Measurements from ENCODE around the gene MCC.
A peak's percentile ranks its signal among the peaks of the same experiment; 100 is the strongest.

Gene MCC

GRCh38 chr5:113240951-113241726 is 247.1 kb downstream of the MCC start:
- H3K9me3 ChIP-seq (ENCODE audit: control insufficient read depth, low read depth, low read length): no peaks in the 10 kb centered on the region
- H3K9ac ChIP-seq (ENCODE audit: low read length): no peak overlapping the region
- no peak overlapping the region for H3K27ac ChIP-seq (ENCODE audit: low read length)
- H3K36me3 ChIP-seq (ENCODE audit: control insufficient read depth, low read depth, low read length): no peaks in the 10 kb centered on the region
- H3K4me3 ChIP-seq (ENCODE audit: low read length): no peak overlapping the region
- H3K27me3 ChIP-seq (ENCODE audit: control insufficient read depth, insufficient read depth, low read length): no peaks in the 10 kb centered on the region
- peaks cover 44% of the 10 kb centered on the region for H3K4me1 ChIP-seq (ENCODE audit: control insufficient read depth, low read depth, low read length)

GRCh38 chr5:113240032-113240431 is 248.2 kb downstream of the MCC start:
- Histone ChIP-seq H3K4me3 (ENCODE audit: low read length) (no peak overlapping the region), H3K36me3 (ENCODE audit: control insufficient read depth, low read depth, low read length) (no peaks in the 10 kb centered on the region), H3K27ac (ENCODE audit: low read length) (no peak overlapping the region), H3K27me3 (ENCODE audit: control insufficient read depth, insufficient read depth, low read length) (no peaks in the 10 kb centered on the region), H3K9me3 (ENCODE audit: control insufficient read depth, low read depth, low read length) (no peaks in the 10 kb centered on the region), H3K9ac (ENCODE audit: low read length) (no peak overlapping the region), H3K4me1 (ENCODE audit: control insufficient read depth, low read depth, low read length) (peaks cover 44% of the 10 kb centered on the region)

GRCh38 chr5:113237893-113238292 is 250.4 kb downstream of the MCC start:
- no peak overlapping the region for H3K27ac ChIP-seq (ENCODE audit: low read length)
- H3K4me3 ChIP-seq (ENCODE audit: low read length): no peak overlapping the region
- H3K27me3 ChIP-seq (ENCODE audit: control insufficient read depth, insufficient read depth, low read length): no peaks in the 10 kb centered on the region
- H3K36me3 ChIP-seq (ENCODE audit: control insufficient read depth, low read depth, low read length): no peaks in the 10 kb centered on the region
- H3K4me1 ChIP-seq (ENCODE audit: control insufficient read depth, low read depth, low read length): peaks cover 54% of the 10 kb centered on the region
- no peaks in the 10 kb centered on the region for H3K9me3 ChIP-seq (ENCODE audit: control insufficient read depth, low read depth, low read length)
- no peak overlapping the region for H3K9ac ChIP-seq (ENCODE audit: low read length)

- Histone ChIP-seq H3K4me1 (ENCODE audit: control insufficient read depth, low read depth, low read length) (peaks cover 54% of the 10 kb centered on the region), H3K9me3 (ENCODE audit: control insufficient read depth, low read depth, low read length) (no peaks in the 10 kb centered on the region), H3K9ac (ENCODE audit: low read length) (no peak overlapping the region), H3K36me3 (ENCODE audit: control insufficient read depth, low read depth, low read length) (no peaks in the 10 kb centered on the region), H3K27ac (ENCODE audit: low read length) (no peak overlapping the region), H3K4me3 (ENCODE audit: low read length) (no peak overlapping the region), H3K27me3 (ENCODE audit: control insufficient read depth, insufficient read depth, low read length) (no peaks in the 10 kb centered on the region)
Observed at GRCh38 chr5:113236536-113237288, 251.5 kb downstream of the MCC start.

- Histone ChIP-seq H3K27me3 (ENCODE audit: control insufficient read depth, insufficient read depth, low read length) (no peaks in the 10 kb centered on the region), H3K9me3 (ENCODE audit: control insufficient read depth, low read depth, low read length) (no peaks in the 10 kb centered on the region), H3K27ac (ENCODE audit: low read length) (no peak overlapping the region), H3K36me3 (ENCODE audit: control insufficient read depth, low read depth, low read length) (no peaks in the 10 kb centered on the region), H3K4me3 (ENCODE audit: low read length) (no peak overlapping the region), H3K4me1 (ENCODE audit: control insufficient read depth, low read depth, low read length) (peaks cover 61% of the 10 kb centered on the region), H3K9ac (ENCODE audit: low read length) (no peak overlapping the region)
Observed at GRCh38 chr5:113235884-113236283, 252.4 kb downstream of the MCC start.

- Histone ChIP-seq H3K27me3 (ENCODE audit: control insufficient read depth, insufficient read depth, low read length) (no peaks in the 10 kb centered on the region), H3K4me1 (ENCODE audit: control insufficient read depth, low read depth, low read length) (peaks cover 73% of the 10 kb centered on the region), H3K4me3 (ENCODE audit: low read length) (no peak overlapping the region), H3K27ac (ENCODE audit: low read length) (no peak overlapping the region), H3K9ac (ENCODE audit: low read length) (no peak overlapping the region), H3K9me3 (ENCODE audit: control insufficient read depth, low read depth, low read length) (no peaks in the 10 kb centered on the region), H3K36me3 (ENCODE audit: control insufficient read depth, low read depth, low read length) (no peaks in the 10 kb centered on the region)
Observed at GRCh38 chr5:113234546-113234945, 253.7 kb downstream of the MCC start.

- Histone ChIP-seq H3K4me3 (ENCODE audit: low read length) (no peak overlapping the region), H3K27ac (ENCODE audit: low read length) (no peak overlapping the region), H3K4me1 (ENCODE audit: control insufficient read depth, low read depth, low read length) (peaks cover 68% of the 10 kb centered on the region), H3K36me3 (ENCODE audit: control insufficient read depth, low read depth, low read length) (no peaks in the 10 kb centered on the region), H3K27me3 (ENCODE audit: control insufficient read depth, insufficient read depth, low read length) (no peaks in the 10 kb centered on the region), H3K9me3 (ENCODE audit: control insufficient read depth, low read depth, low read length) (no peaks in the 10 kb centered on the region), H3K9ac (ENCODE audit: low read length) (no peak overlapping the region)
Observed at GRCh38 chr5:113233606-113234005, 254.6 kb downstream of the MCC start.

GRCh38 chr5:113232667-113233066 is 255.6 kb downstream of the MCC start:
- Histone ChIP-seq H3K36me3 (ENCODE audit: control insufficient read depth, low read depth, low read length) (no peaks in the 10 kb centered on the region), H3K4me3 (ENCODE audit: low read length) (no peak overlapping the region), H3K9me3 (ENCODE audit: control insufficient read depth, low read depth, low read length) (no peaks in the 10 kb centered on the region), H3K27me3 (ENCODE audit: control insufficient read depth, insufficient read depth, low read length) (no peaks in the 10 kb centered on the region), H3K4me1 (ENCODE audit: control insufficient read depth, low read depth, low read length) (peaks cover 58% of the 10 kb centered on the region), H3K9ac (ENCODE audit: low read length) (no peak overlapping the region), H3K27ac (ENCODE audit: low read length) (no peak overlapping the region)

GRCh38 chr5:113232221-113232620 is 256.0 kb downstream of the MCC start:
- no peak overlapping the region for H3K4me3 ChIP-seq (ENCODE audit: low read length)
- no peak overlapping the region for H3K27ac ChIP-seq (ENCODE audit: low read length)
- no peak overlapping the region for H3K9ac ChIP-seq (ENCODE audit: low read length)
- H3K36me3 ChIP-seq (ENCODE audit: control insufficient read depth, low read depth, low read length): no peaks in the 10 kb centered on the region
- no peaks in the 10 kb centered on the region for H3K9me3 ChIP-seq (ENCODE audit: control insufficient read depth, low read depth, low read length)
- H3K27me3 ChIP-seq (ENCODE audit: control insufficient read depth, insufficient read depth, low read length): no peaks in the 10 kb centered on the region
- H3K4me1 ChIP-seq (ENCODE audit: control insufficient read depth, low read depth, low read length): peaks cover 54% of the 10 kb centered on the region

- H3K9ac ChIP-seq (ENCODE audit: low read length): no peak overlapping the region
- no peak overlapping the region for H3K27ac ChIP-seq (ENCODE audit: low read length)
- peaks cover 48% of the 10 kb centered on the region for H3K4me1 ChIP-seq (ENCODE audit: control insufficient read depth, low read depth, low read length)
- no peaks in the 10 kb centered on the region for H3K36me3 ChIP-seq (ENCODE audit: control insufficient read depth, low read depth, low read length)
- no peaks in the 10 kb centered on the region for H3K9me3 ChIP-seq (ENCODE audit: control insufficient read depth, low read depth, low read length)
- H3K4me3 ChIP-seq (ENCODE audit: low read length): no peak overlapping the region
- no peaks in the 10 kb centered on the region for H3K27me3 ChIP-seq (ENCODE audit: control insufficient read depth, insufficient read depth, low read length)
Observed at GRCh38 chr5:113231653-113232000, 256.6 kb downstream of the MCC start.

- peak overlapping the region; percentile 10 for H3K27ac ChIP-seq (ENCODE audit: low read length)
- H3K9me3 ChIP-seq (ENCODE audit: control insufficient read depth, low read depth, low read length): no peaks in the 10 kb centered on the region
- no peaks in the 10 kb centered on the region for H3K36me3 ChIP-seq (ENCODE audit: control insufficient read depth, low read depth, low read length)
- H3K27me3 ChIP-seq (ENCODE audit: control insufficient read depth, insufficient read depth, low read length): no peaks in the 10 kb centered on the region
- no peak overlapping the region for H3K9ac ChIP-seq (ENCODE audit: low read length)
- H3K4me3 ChIP-seq (ENCODE audit: low read length): no peak overlapping the region
- H3K4me1 ChIP-seq (ENCODE audit: control insufficient read depth, low read depth, low read length): peaks cover 41% of the 10 kb centered on the region
Observed at GRCh38 chr5:113230711-113231652, 257.3 kb downstream of the MCC start.
